C4-2B (cell line): ENCODE results near the gene SGMS1.

Experiments
- ZFX ChIP-seq: fragments of 450-650 bp; IDR thresholded peaks from 2 replicates; pipeline ENCODE4 v1.6.1; 2017
- TF ChIP-seq, protein P1 (sequence below): fragments of 450-650 bp; conservative IDR thresholded peaks from 2 replicates; pipeline ENCODE4 v1.5.1; 2017; ENCODE audit warnings: mild to moderate bottlenecking

DNA sequence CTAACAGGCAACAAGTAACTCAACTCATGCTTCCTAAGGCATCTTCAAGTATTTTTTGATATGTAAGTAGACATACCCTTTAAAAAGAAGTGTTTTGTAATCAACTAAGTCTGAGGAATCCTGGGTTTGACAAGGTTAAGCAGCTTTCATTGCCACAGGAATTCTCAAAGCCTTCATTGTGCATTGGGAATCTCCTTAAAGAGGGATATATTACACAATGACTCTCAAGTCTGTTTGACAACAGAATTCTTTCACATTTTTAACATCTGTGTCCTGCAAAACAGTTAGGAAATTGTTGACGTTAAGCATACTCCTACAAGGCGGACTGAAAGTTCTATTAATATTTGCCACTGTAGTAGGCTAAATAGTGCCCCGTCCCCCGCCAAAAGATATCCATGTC, 71.4 kb downstream of the SGMS1 start:
- TF ChIP-seq, protein P1, sequence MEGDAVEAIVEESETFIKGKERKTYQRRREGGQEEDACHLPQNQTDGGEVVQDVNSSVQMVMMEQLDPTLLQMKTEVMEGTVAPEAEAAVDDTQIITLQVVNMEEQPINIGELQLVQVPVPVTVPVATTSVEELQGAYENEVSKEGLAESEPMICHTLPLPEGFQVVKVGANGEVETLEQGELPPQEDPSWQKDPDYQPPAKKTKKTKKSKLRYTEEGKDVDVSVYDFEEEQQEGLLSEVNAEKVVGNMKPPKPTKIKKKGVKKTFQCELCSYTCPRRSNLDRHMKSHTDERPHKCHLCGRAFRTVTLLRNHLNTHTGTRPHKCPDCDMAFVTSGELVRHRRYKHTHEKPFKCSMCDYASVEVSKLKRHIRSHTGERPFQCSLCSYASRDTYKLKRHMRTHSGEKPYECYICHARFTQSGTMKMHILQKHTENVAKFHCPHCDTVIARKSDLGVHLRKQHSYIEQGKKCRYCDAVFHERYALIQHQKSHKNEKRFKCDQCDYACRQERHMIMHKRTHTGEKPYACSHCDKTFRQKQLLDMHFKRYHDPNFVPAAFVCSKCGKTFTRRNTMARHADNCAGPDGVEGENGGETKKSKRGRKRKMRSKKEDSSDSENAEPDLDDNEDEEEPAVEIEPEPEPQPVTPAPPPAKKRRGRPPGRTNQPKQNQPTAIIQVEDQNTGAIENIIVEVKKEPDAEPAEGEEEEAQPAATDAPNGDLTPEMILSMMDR, result no peak
- no peak for TF ChIP-seq ZFX
